Measurements from ENCODE around the gene IFI16. TPM values are rescaled to one million over a fixed set of nuclear protein-coding genes. Genes with fewer than 3 reads are reported as not detected.
A peak's percentile ranks its signal among the peaks of the same experiment; 100 is the strongest.

The IFI16 gene
- polyA plus RNA-seq, 1 donor from 2014 or later = 213 TPM

GRCh38 chr1:159058751-159059150, 49.0 kb downstream of the IFI16 start:
- H3K27ac Mint-ChIP-seq = peak overlapping the region in 2 of 3 donors; percentile 83 to 88
- no peaks in the 10 kb centered on the region for H3K27me3 Mint-ChIP-seq
- peaks cover 34 to 62% (median 52%) of the 10 kb centered on the region in 3 donors for H3K4me1 Mint-ChIP-seq
- H3K36me3 Mint-ChIP-seq = peaks cover 25% of the 10 kb centered on the region
- no peaks in the 10 kb centered on the region for H3K9me3 Mint-ChIP-seq
- H3K4me3 Mint-ChIP-seq = peak overlapping the region in 2 of 4 donors; percentile 16 to 71

- Mint-ChIP-seq H3K4me3 (no peak overlapping the region), H3K36me3 (peaks cover 26% of the 10 kb centered on the region), H3K4me1 (peaks cover 33 to 56% (median 52%) of the 10 kb centered on the region in 3 donors)
Observed at GRCh38 chr1:159065106-159065505, 55.4 kb downstream of the IFI16 start.

GRCh38 chr1:159066108-159066507, 56.4 kb downstream of the IFI16 start:
- Mint-ChIP-seq H3K4me3 (peak overlapping the region; percentile 28 to 90 (median 52)), H3K27ac (peak overlapping the region; percentile 73 to 98 (median 92)), H3K27me3 (peaks cover 2% of the 10 kb centered on the region), H3K4me1 (peaks cover 37 to 62% (median 57%) of the 10 kb centered on the region in 3 donors), H3K9me3 (no peaks in the 10 kb centered on the region), H3K36me3 (peaks cover 33% of the 10 kb centered on the region)

More at GRCh38 chr1:159065106-159065505, 55.4 kb downstream of the IFI16 start:
- Mint-ChIP-seq H3K9me3 (no peaks in the 10 kb centered on the region), H3K27me3 (peaks cover 2% of the 10 kb centered on the region), H3K27ac (peak overlapping the region in 2 of 3 donors; percentile 76 to 92)

- peaks cover 38 to 71% (median 61%) of the 10 kb centered on the region in 3 donors for H3K4me1 Mint-ChIP-seq
- H3K9me3 Mint-ChIP-seq = no peaks in the 10 kb centered on the region
- H3K4me3 Mint-ChIP-seq = peak overlapping the region; percentile 78 to 92 (median 80)
- peaks cover 2% of the 10 kb centered on the region for H3K27me3 Mint-ChIP-seq
- peaks cover 33% of the 10 kb centered on the region for H3K36me3 Mint-ChIP-seq
- H3K27ac Mint-ChIP-seq = peak overlapping the region; percentile 80 to 99 (median 98)
Observed at GRCh38 chr1:159067699-159068621, 58.3 kb downstream of the IFI16 start.

GRCh38 chr1:159068886-159069285, 59.2 kb downstream of the IFI16 start:
- Mint-ChIP-seq H3K36me3 (peaks cover 28% of the 10 kb centered on the region), H3K4me3 (peak overlapping the region in 3 of 4 donors; percentile 21 to 92 (median 90)), H3K27me3 (peaks cover 2% of the 10 kb centered on the region), H3K27ac (peak overlapping the region in 2 of 3 donors; percentile 85 to 98), H3K9me3 (no peaks in the 10 kb centered on the region), H3K4me1 (peaks cover 35 to 70% (median 63%) of the 10 kb centered on the region in 3 donors)

- Mint-ChIP-seq H3K27me3 (no peaks in the 10 kb centered on the region), H3K9me3 (no peaks in the 10 kb centered on the region), H3K36me3 (peaks cover 19% of the 10 kb centered on the region), H3K4me3 (peak overlapping the region; percentile 78 to 99 (median 86)), H3K27ac (peak overlapping the region; percentile 8 to 89 (median 79)), H3K4me1 (peaks cover 35 to 55% (median 53%) of the 10 kb centered on the region in 3 donors)
Observed at GRCh38 chr1:159071970-159072582, 62.4 kb downstream of the IFI16 start.

GRCh38 chr1:159076438-159077119, 66.9 kb downstream of the IFI16 start, which contains the start of gene AIM2:
AIM2 (minus strand) TSS chr1:159076766; CDS start chr1:159073499, 3,267 bp downstream.
- Mint-ChIP-seq H3K4me1 (peaks cover 23 to 32% (median 30%) of the 10 kb centered on the region in 3 donors), H3K9me3 (no peaks in the 10 kb centered on the region)

GRCh38 chr1:159077120-159077961, 67.6 kb downstream of the IFI16 start:
- H3K9me3 Mint-ChIP-seq = no peaks in the 10 kb centered on the region
- H3K27me3 Mint-ChIP-seq = no peaks in the 10 kb centered on the region
- H3K4me3 Mint-ChIP-seq = peak overlapping the region; percentile 92 to 99 (median 98)
- peaks cover 6% of the 10 kb centered on the region for H3K36me3 Mint-ChIP-seq
- peaks cover 16 to 26% (median 24%) of the 10 kb centered on the region in 3 donors for H3K4me1 Mint-ChIP-seq
- H3K27ac Mint-ChIP-seq = peak overlapping the region; percentile 91 to 100 (median 95)

More at GRCh38 chr1:159076438-159077119, 66.9 kb downstream of the IFI16 start, which contains the start of gene AIM2:
- H3K27ac Mint-ChIP-seq = peak within 1 kb of the TSS; percentile 91 to 100 (median 95)
- no peaks in the 10 kb centered on the region for H3K27me3 Mint-ChIP-seq
- peak within 1 kb of the TSS; percentile 92 to 99 (median 98) for H3K4me3 Mint-ChIP-seq
- peaks cover 6% of the 10 kb centered on the region for H3K36me3 Mint-ChIP-seq

GRCh38 chr1:159079525-159079924, 69.8 kb downstream of the IFI16 start:
- Mint-ChIP-seq H3K9me3 (no peaks in the 10 kb centered on the region), H3K27me3 (no peaks in the 10 kb centered on the region), H3K27ac (peak overlapping the region in 1 of 3 donors; percentile 60), H3K4me1 (peaks cover 14 to 16% (median 15%) of the 10 kb centered on the region in 3 donors), H3K36me3 (no peaks in the 10 kb centered on the region), H3K4me3 (peak overlapping the region in 1 of 4 donors; percentile 49)

- peaks cover 14 to 16% (median 15%) of the 10 kb centered on the region in 3 donors for H3K4me1 Mint-ChIP-seq
- no peaks in the 10 kb centered on the region for H3K36me3 Mint-ChIP-seq
- peak overlapping the region in 1 of 3 donors; percentile 10 for H3K27ac Mint-ChIP-seq
- no peak overlapping the region for H3K4me3 Mint-ChIP-seq
- no peaks in the 10 kb centered on the region for H3K27me3 Mint-ChIP-seq
- no peaks in the 10 kb centered on the region for H3K9me3 Mint-ChIP-seq
Observed at GRCh38 chr1:159081626-159082025, 71.9 kb downstream of the IFI16 start.

- Mint-ChIP-seq H3K27me3 (no peaks in the 10 kb centered on the region), H3K4me3 (no peak overlapping the region), H3K9me3 (no peaks in the 10 kb centered on the region), H3K27ac (no peak overlapping the region), H3K36me3 (no peaks in the 10 kb centered on the region), H3K4me1 (peaks cover 7 to 10% (median 7%) of the 10 kb centered on the region in 3 donors)
Observed at GRCh38 chr1:159083013-159083412, 73.3 kb downstream of the IFI16 start.

GRCh38 chr1:159084152-159084551, 74.4 kb downstream of the IFI16 start:
- Mint-ChIP-seq H3K4me1 (peaks cover 11 to 19% (median 17%) of the 10 kb centered on the region in 3 donors), H3K36me3 (no peaks in the 10 kb centered on the region), H3K4me3 (no peak overlapping the region), H3K27ac (no peak overlapping the region), H3K9me3 (no peaks in the 10 kb centered on the region), H3K27me3 (no peaks in the 10 kb centered on the region)

GRCh38 chr1:159084867-159085266, 75.2 kb downstream of the IFI16 start:
- Mint-ChIP-seq H3K4me1 (peaks cover 13 to 26% (median 20%) of the 10 kb centered on the region in 3 donors), H3K9me3 (no peaks in the 10 kb centered on the region), H3K4me3 (no peak overlapping the region), H3K36me3 (no peaks in the 10 kb centered on the region), H3K27ac (no peak overlapping the region), H3K27me3 (no peaks in the 10 kb centered on the region)

Measured in IgD-negative memory B cell (primary cell).